ENCODE data around the gene PKP4.

GRCh38 chr2:158681816-158682215 lies 225.1 kb downstream of the PKP4 start:
- TF ChIP-seq DLX4 (CRISPR knock-in tag; IDR thresholded peaks at IDR 0.05) (no peak), TAF1 (IDR thresholded peaks at IDR 0.05; ENCODE audit: control insufficient read depth, extremely low read depth, insufficient read depth, low read length, severe bottlenecking) (no peak), FOXJ3 (CRISPR knock-in tag; IDR thresholded peaks at IDR 0.05) (no peak), ZHX1 (conservative IDR thresholded peaks at IDR 0.05; ENCODE audit: low read length) (no peak), FOSL1 (tag; conservative IDR thresholded peaks at IDR 0.05) (no peak), RREB1 (CRISPR knock-in tag; IDR thresholded peaks at IDR 0.05) (no peak), TBL1XR1 (IDR thresholded peaks at IDR 0.05; ENCODE audit: low read length in 2 of 2) (no peak), PTTG1 (tag; IDR thresholded peaks at IDR 0.05; ENCODE audit: low read depth) (no peak)
